Calu3 (cell line): ENCODE measurements around the gene CDRT15. TPM values are rescaled to one million over a fixed set of nuclear protein-coding genes. Genes with fewer than 3 reads are reported as not detected.

Experiments
- BruUV-seq: library from RNA; stranded (reverse); fragments of 400-500 nt; replicated peaks from 2 replicates; lab custom pipeline; 2021; lab: Mats Ljungman, UMichigan
- CTCF ChIA-PET: fragments of 300-600 bp; sonication (Branson Sonifier 250); formaldehyde crosslinking; loops from one replicate; lab custom pipeline; 2022; ENCODE audit warnings: antibody characterized with exemption; lab: Charles Lee
- DNase-seq: peaks from one replicate; pipeline ENCODE4 v3.0.0; 2022
- H3K27ac Mint-ChIP-seq: one replicate; pipeline ENCODE4 v1.8.0; 2022; ENCODE audit warnings: mixed read lengths; ENCODE audit not compliant: unreplicated experiment
- H3K27me3 Mint-ChIP-seq: one replicate; pipeline ENCODE4 v1.8.0; 2022; ENCODE audit warnings: mixed read lengths; ENCODE audit not compliant: unreplicated experiment
- H3K36me3 Mint-ChIP-seq: one replicate; pipeline ENCODE4 v1.8.0; 2022; ENCODE audit warnings: mild to moderate bottlenecking, moderate library complexity, mixed read lengths; ENCODE audit not compliant: insufficient read depth, unreplicated experiment
- H3K4me1 Mint-ChIP-seq: one replicate; pipeline ENCODE4 v1.8.0; 2022; ENCODE audit warnings: mild to moderate bottlenecking, low read depth, mixed read lengths; ENCODE audit not compliant: unreplicated experiment
- H3K4me3 Mint-ChIP-seq: one replicate; pipeline ENCODE4 v1.8.0; 2022; ENCODE audit warnings: mild to moderate bottlenecking, low read depth, moderate library complexity, mixed read lengths; ENCODE audit not compliant: unreplicated experiment
- H3K9me3 Mint-ChIP-seq: one replicate; pipeline ENCODE4 v1.8.0; 2022; ENCODE audit warnings: low read depth, mixed read lengths; ENCODE audit not compliant: unreplicated experiment
- intact Hi-C: fragments of 100-400 bp; cut with micrococcal nuclease; formaldehyde crosslinking; loops from one replicate; pipeline ENCODE4 v1.10.0; 2022; ENCODE audit not compliant: unreplicated experiment
- total RNA-seq: library from RNA; stranded (reverse); gene quantifications from 2 replicates; pipeline ENCODE4 v1.2.3, GENCODE V29; 2022
- TF ChIP-seq, protein P1 (sequence below): fragments of 200-600 bp; IDR thresholded peaks from one replicate; pipeline ENCODE4 v1.8.0; 2022; ENCODE audit warnings: antibody characterized with exemption; ENCODE audit not compliant: unreplicated experiment

CDRT15 gene
- total RNA-seq, 1 experiment from 2014 or later = not detected

DNA sequence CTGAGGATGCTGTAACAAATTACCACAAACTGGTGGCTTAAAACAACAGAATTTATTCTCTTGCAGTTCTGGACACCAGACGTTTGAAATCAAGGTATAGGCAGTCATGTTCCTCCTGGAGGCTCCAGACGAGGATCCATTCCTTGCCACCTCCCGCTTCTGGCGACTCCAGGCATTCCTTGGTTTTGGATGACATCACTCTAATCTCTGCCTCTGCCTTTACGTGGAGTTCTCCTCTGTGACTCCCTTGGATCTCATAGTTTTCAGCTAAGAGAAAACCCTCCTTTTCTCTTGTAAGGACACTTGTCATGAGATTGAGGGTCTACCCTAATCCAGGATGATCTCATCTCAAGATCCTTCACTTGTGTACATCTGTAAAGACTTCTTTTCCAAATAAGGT is 32.8 kb upstream of the CDRT15 start:
- TF ChIP-seq, protein P1, sequence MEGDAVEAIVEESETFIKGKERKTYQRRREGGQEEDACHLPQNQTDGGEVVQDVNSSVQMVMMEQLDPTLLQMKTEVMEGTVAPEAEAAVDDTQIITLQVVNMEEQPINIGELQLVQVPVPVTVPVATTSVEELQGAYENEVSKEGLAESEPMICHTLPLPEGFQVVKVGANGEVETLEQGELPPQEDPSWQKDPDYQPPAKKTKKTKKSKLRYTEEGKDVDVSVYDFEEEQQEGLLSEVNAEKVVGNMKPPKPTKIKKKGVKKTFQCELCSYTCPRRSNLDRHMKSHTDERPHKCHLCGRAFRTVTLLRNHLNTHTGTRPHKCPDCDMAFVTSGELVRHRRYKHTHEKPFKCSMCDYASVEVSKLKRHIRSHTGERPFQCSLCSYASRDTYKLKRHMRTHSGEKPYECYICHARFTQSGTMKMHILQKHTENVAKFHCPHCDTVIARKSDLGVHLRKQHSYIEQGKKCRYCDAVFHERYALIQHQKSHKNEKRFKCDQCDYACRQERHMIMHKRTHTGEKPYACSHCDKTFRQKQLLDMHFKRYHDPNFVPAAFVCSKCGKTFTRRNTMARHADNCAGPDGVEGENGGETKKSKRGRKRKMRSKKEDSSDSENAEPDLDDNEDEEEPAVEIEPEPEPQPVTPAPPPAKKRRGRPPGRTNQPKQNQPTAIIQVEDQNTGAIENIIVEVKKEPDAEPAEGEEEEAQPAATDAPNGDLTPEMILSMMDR = no peak
- Mint-ChIP-seq H3K36me3 (no peaks in the 10 kb centered on the region), H3K27me3 (peaks cover 28% of the 10 kb centered on the region), H3K27ac (no peak overlapping the region), H3K4me1 (no peaks in the 10 kb centered on the region), H3K9me3 (peaks cover 4% of the 10 kb centered on the region), H3K4me3 (no peak overlapping the region)
- DNase-seq = no peak
- CTCF ChIA-PET = no interaction called here
- BruUV-seq = no TSS peak
- intact Hi-C loops = no loop called here

DNA sequence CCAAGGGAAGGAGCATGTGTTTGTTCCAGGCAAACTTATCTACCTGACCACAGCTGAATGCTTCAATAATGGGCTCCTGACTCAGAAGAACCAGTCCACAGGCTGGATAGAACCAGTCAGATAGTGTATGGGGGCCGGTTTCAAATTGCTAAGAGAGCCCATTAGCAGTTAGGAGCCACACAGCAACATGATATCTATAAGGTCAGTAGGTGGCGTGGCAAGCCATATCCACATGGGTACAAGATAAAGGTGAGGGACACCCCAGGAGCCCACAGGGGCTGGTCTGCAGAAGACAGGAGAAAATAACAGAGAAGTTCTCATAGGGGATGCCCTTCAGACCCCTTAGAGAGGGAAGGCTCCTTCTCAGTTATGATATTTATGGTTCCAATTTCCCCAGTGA is 31.6 kb upstream of the CDRT15 start:
- Mint-ChIP-seq H3K27me3 (peaks cover 28% of the 10 kb centered on the region), H3K4me3 (no peak overlapping the region), H3K27ac (no peak overlapping the region), H3K4me1 (no peaks in the 10 kb centered on the region), H3K36me3 (no peaks in the 10 kb centered on the region), H3K9me3 (peaks cover 4% of the 10 kb centered on the region)
- intact Hi-C loops = no loop called here
- CTCF ChIA-PET = no interaction called here
- TF ChIP-seq, protein P1 = no peak
- no peak for DNase-seq
- BruUV-seq = no TSS peak

DNA sequence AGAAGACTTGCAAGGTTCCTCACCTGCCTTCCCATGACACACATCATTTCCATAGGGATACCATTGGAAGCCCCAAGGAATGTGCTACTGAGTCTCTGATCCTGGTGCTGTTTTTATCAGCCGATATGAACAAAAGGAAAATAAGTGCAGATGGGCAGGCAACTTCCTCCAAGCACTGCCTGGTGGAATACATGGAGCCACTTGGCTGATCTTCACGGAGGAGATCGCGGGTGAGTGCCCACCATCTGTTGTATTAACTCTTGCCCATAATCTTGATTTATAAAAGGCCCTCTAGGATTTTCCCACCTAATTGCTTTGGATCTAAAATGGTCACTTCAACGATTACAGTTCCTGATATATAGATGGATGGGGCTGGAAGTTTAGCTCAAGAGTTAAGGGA is 24.7 kb upstream of the CDRT15 start:
- Mint-ChIP-seq H3K27me3 (no peaks in the 10 kb centered on the region), H3K27ac (no peak overlapping the region), H3K9me3 (peaks cover 5% of the 10 kb centered on the region), H3K4me1 (no peaks in the 10 kb centered on the region), H3K4me3 (no peak overlapping the region), H3K36me3 (no peaks in the 10 kb centered on the region)
- BruUV-seq = no TSS peak
- CTCF ChIA-PET = no interaction called here
- TF ChIP-seq, protein P1 = no peak
- no peak for DNase-seq
- intact Hi-C loops = no loop called here

DNA sequence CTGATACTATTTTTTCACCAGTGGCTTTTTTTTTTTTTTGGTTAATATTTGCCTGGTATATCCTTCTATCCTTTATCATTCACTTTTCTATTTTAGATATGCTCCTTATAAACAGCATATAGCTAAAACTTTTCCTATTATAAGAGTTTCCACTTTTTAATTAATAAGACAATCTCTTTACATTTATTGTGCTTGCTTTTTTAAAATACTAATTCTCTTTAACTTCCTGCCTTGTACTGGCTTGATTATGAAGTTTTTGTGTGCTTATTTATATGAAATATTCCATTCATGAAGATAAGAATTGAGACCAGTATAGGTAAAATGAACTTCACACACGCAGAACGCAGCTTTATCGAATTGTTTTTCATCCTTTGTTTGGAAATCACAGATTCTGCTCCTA is 9.0 kb upstream of the CDRT15 start:
- Mint-ChIP-seq H3K27me3 (no peaks in the 10 kb centered on the region), H3K36me3 (no peaks in the 10 kb centered on the region), H3K4me3 (no peak overlapping the region), H3K27ac (no peak overlapping the region), H3K4me1 (no peaks in the 10 kb centered on the region), H3K9me3 (no peaks in the 10 kb centered on the region)
- no peak for DNase-seq
- CTCF ChIA-PET = no interaction called here
- BruUV-seq = no TSS peak
- TF ChIP-seq, protein P1 = no peak
- intact Hi-C loops = no loop called here
